Tibial artery (tissue), 4 donors: ENCODE measurements around the gene CEP131.

Experiments used
- DNase-seq, 2 donors: peaks; one replicate each; pipeline ENCODE4 v3.0.0-alpha.2; 2019
- H3K27ac ChIP-seq, 2 donors: fragments of 200-600 bp; sonication (generic) in 1 of 2; 1 replicate in 1 of 2; 2 replicates in 1 of 2; pipeline ENCODE4 v1.5.1; 2018 to 2019; ENCODE audit warnings: mild to moderate bottlenecking in 1 of 2
- H3K27me3 ChIP-seq, 2 donors: fragments of 200-600 bp; sonication (generic) in 1 of 2; one replicate each; pipeline versions ENCODE4 v1.5.1 to v1.6.0; 2016 to 2019
- H3K36me3 ChIP-seq, 3 donors: fragments of 200-600 bp; sonication (generic) in 2 of 3; one replicate each; pipeline ENCODE4 v1.5.1; 2016 to 2019; ENCODE audit warnings: mild to moderate bottlenecking in 2 of 3
- H3K4me1 ChIP-seq, 4 donors: fragments of 200-600 bp; sonication (generic) in 2 of 4; 1 replicate in 3 of 4; 2 replicates in 1 of 4; pipeline ENCODE4 v1.5.1; 2016 to 2019
- H3K4me3 ChIP-seq, 2 donors: fragments of 200-600 bp; sonication (generic) in 1 of 2; 1 replicate in 1 of 2; 2 replicates in 1 of 2; pipeline ENCODE4 v1.5.1; 2018 to 2019; ENCODE audit warnings: mild to moderate bottlenecking in 2 of 2
- H3K9me3 ChIP-seq, 3 donors: fragments of 200-600 bp; sonication (generic) in 1 of 3; one replicate each; pipeline ENCODE4 v1.5.1; 2016 to 2019
- intact Hi-C: fragments of 100-400 bp; cut with DNase I; formaldehyde crosslinking; loops from one replicate; pipeline ENCODE4 v1.15.0; 2023; ENCODE audit warnings: low total_unique reads
- TF ChIP-seq, protein P1 (sequence below), 2 experiments: fragments of 200-600 bp in 1 of 2; fragments of 450-650 bp in 1 of 2; IDR thresholded peaks; one replicate each; pipeline ENCODE4 v1.5.1; 2017 to 2019; ENCODE audit warnings: antibody characterized with exemption in 2 of 2, mild to moderate bottlenecking in 1 of 2, moderate library complexity in 1 of 2

CEP131 gene

DNA sequence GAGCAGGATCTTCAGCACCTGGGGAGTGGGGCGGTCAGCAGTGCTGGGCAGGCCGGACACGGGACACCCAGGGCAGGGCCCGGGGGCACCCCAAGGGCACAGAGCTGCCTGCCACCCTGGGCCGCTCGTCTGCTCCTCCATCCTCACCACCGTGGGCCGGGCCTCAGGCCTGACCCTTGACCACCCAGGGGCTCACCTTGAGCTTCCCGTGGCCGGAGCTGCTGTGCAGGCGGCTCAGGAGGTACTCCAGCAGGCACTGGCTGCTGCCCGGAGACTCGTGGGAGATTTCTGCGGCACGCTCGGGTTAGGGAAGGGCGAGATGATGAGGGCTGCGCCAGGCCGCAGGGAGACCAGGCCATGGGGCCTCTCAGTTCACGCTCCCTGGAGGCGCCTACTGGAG, 14.0 kb upstream of the CEP131 start:
- no peak overlapping the region for H3K4me3 ChIP-seq
- peaks cover 0 to 47% (median 23%) of the 10 kb centered on the region in 3 donors for H3K36me3 ChIP-seq
- no peak for DNase-seq
- H3K4me1 ChIP-seq: peaks cover 0 to 46% (median 33%) of the 10 kb centered on the region in 4 donors
- H3K27me3 ChIP-seq: no peaks in the 10 kb centered on the region
- TF ChIP-seq, protein P1, sequence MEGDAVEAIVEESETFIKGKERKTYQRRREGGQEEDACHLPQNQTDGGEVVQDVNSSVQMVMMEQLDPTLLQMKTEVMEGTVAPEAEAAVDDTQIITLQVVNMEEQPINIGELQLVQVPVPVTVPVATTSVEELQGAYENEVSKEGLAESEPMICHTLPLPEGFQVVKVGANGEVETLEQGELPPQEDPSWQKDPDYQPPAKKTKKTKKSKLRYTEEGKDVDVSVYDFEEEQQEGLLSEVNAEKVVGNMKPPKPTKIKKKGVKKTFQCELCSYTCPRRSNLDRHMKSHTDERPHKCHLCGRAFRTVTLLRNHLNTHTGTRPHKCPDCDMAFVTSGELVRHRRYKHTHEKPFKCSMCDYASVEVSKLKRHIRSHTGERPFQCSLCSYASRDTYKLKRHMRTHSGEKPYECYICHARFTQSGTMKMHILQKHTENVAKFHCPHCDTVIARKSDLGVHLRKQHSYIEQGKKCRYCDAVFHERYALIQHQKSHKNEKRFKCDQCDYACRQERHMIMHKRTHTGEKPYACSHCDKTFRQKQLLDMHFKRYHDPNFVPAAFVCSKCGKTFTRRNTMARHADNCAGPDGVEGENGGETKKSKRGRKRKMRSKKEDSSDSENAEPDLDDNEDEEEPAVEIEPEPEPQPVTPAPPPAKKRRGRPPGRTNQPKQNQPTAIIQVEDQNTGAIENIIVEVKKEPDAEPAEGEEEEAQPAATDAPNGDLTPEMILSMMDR (IDR thresholded peaks at IDR 0.05): no peak
- no peak overlapping the region for H3K27ac ChIP-seq
- intact Hi-C loops: loop anchor here (10.0 kb wide), 1 partner anchor 242 kb away; the partner anchor contains the start of gene CHMP6
- no peaks in the 10 kb centered on the region for H3K9me3 ChIP-seq

DNA sequence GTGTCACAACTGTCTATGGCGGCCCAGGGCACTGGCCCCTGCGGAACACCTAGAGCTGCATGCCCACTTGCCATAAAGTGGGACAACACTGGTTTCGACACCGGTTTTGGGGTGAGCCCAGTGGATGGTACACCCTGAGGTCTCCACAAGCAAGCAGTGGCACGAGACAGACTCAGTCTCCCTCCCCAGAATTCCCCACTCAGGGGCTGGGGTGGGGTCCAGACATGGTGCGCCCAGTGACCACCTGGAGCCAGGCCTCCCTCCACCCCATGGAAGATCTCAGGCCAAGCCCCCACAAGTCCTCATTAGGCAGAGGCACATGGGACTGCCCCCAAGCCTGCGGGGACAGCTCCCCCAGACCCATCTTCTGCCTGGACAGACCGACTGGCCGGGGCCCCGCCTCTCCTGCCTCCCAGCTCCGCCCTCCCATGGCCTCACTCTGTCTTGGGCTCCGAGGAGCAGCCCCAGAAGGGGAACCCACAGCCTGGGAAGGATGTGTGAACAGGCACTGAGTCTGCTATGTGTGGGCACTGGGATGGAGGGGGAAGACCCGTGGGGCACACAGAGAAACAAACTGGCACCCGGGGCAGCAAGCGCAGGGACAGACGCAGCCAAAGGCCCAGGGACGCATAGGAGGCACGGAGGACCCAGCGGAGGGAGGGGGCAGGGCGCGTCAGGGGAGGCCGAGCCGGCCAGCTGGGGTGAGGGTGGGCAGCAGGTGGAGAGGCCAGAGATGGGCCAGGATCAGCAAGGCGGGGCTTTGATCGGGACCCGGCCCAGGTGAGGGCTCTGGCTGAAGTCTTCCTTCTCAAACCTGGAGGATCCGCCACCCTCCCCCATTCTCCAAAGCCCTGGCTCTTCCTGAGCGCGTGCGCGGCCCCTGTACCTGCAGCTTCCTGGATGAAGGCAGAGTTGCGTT, 13.3 kb upstream of the CEP131 start:
- Histone ChIP-seq H3K36me3 (peaks cover 7 to 47% (median 30%) of the 10 kb centered on the region in 3 donors), H3K9me3 (no peaks in the 10 kb centered on the region), H3K27me3 (no peaks in the 10 kb centered on the region), H3K27ac (no peak overlapping the region), H3K4me1 (peaks cover 0 to 41% (median 33%) of the 10 kb centered on the region in 4 donors), H3K4me3 (no peak overlapping the region)
- TF ChIP-seq, protein P1 (IDR thresholded peaks at IDR 0.05): no peak
- intact Hi-C loops: loop anchor here (10.0 kb wide), 1 partner anchor 241 kb away; the partner anchor contains the start of gene CHMP6
- DNase-seq: no peak

DNA sequence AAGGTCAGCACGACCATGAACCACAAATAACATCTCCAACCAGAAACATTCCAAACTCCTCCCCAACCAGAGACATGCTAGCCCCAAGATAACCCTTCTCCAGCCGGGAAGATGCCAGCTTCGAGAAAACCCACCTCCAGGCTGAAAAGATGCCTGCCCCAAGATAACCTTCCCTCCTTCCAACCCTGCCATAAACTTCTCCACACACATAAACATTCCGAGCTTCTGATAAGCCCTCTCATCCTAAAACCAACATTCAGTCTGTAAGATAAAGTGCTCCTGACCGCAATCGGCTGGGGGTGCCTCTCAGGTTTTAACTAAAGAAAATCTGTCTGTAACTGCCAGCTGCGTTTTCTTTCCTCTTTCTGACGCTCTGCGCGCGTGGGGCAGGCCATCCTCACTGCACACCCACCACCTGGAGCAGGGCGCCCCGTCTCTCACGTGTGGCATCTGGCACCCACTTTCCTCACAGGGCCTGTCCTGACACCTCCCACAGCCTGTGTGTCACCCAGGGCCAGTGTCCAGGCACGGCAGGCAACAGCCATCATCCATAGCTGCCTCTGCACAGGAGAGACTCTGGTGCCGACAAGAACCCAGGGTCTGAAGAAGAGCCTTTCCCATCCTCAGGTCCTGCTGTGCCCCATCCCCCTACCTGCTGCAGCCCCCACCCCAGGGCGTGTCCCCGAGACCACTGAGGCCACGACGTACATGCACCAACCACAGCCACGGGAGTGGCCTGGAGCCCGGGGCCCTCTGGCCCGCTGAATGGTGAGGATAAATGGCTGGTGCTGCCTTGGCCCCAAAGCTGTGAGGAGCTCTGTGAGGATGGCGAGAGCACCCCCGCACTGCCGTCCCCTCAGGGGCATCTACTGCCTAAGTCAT, 12.4 kb upstream of the CEP131 start:
- H3K36me3 ChIP-seq: peaks cover 9 to 54% (median 39%) of the 10 kb centered on the region in 3 donors
- TF ChIP-seq, protein P1 (IDR thresholded peaks at IDR 0.05): no peak
- intact Hi-C loops: loop anchor here (10.0 kb wide), 1 partner anchor 240 kb away; the partner anchor contains the start of gene CHMP6
- H3K27ac ChIP-seq: no peak overlapping the region
- no peaks in the 10 kb centered on the region for H3K9me3 ChIP-seq
- DNase-seq: no peak
- H3K4me1 ChIP-seq: peaks cover 0 to 32% (median 28%) of the 10 kb centered on the region in 4 donors
- H3K27me3 ChIP-seq: no peaks in the 10 kb centered on the region
- no peak overlapping the region for H3K4me3 ChIP-seq

DNA sequence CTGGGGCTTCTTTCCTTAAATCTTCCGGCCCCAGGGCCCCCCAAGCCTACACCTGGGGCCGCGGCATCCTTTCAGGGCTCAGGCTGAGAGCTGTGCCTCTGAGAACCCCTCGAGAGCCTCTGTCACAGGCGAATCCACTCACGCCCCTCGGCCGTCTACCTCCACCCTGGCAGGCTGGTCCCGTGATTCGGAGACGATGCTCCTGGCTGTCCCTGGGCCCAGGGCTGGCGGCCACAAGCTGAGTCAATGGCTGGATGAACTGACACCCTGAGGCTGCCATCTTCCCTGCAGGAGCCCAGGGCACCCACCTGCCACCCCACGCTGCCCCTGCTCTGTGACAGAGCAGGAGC, 11.7 kb upstream of the CEP131 start:
- intact Hi-C loops: loop anchor here (10.0 kb wide), 1 partner anchor 240 kb away; the partner anchor contains the start of gene CHMP6
- Histone ChIP-seq H3K27me3 (no peaks in the 10 kb centered on the region), H3K4me1 (peaks cover 0 to 25% (median 23%) of the 10 kb centered on the region in 4 donors), H3K9me3 (no peaks in the 10 kb centered on the region), H3K4me3 (no peak overlapping the region), H3K36me3 (peaks cover 15 to 61% (median 46%) of the 10 kb centered on the region in 3 donors), H3K27ac (no peak overlapping the region)
- TF ChIP-seq, protein P1 (IDR thresholded peaks at IDR 0.05): no peak
- no peak for DNase-seq

DNA sequence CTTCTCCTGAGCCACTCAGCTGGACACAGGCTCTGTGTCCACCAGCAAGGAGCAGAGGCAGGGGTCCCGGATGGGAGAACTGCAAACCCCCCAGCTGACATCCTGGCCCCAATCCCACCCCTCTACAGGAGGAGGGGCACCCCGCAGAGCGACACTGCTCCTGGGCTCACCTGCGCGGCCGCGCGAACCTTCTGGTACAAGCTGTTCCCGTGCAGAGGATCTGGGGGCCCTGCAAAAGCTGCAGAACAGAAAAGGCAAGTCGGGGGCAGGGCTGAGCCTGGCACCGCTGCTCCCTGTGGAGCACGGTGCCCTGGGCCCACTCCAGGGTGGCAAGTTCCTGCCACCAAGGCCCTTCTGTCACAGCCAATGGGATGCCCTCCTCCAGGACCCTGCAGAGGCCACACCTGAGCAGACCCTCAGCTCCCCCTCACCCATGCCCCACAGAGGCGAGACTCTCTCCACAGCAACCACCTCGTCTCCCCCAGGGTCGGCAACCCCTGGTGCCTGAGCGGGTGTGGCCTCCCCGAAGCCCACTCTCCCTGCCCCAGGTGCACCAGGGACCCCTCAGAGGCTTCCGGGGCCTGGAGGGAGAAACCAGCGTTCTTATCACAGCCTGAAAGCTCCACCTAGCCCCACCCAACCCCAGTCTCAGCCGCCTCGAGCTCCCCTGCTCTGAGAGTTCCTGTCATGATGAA, 11.2 kb upstream of the CEP131 start:
- H3K4me1 ChIP-seq: peaks cover 0 to 25% (median 22%) of the 10 kb centered on the region in 4 donors
- no peak for DNase-seq
- peaks cover 17 to 66% (median 51%) of the 10 kb centered on the region in 3 donors for H3K36me3 ChIP-seq
- H3K27me3 ChIP-seq: no peaks in the 10 kb centered on the region
- H3K4me3 ChIP-seq: no peak overlapping the region
- H3K9me3 ChIP-seq: no peaks in the 10 kb centered on the region
- TF ChIP-seq, protein P1 (IDR thresholded peaks at IDR 0.05): no peak
- H3K27ac ChIP-seq: no peak overlapping the region
- intact Hi-C loops: loop anchor here (10.0 kb wide), 1 partner anchor 239 kb away; the partner anchor contains the start of gene CHMP6
